Ishikawa (cell line): ENCODE data around the gene CDPF1.

ENCODE experiments used
- EGR1 ChIP-seq: IDR thresholded peaks from 2 replicates; pipeline ENCODE4 v1.6.1; 2012
- EP300 ChIP-seq: IDR thresholded peaks from 2 replicates; pipeline ENCODE4 v1.6.1; 2012; ENCODE audit warnings: borderline replicate concordance
- TAF1 ChIP-seq: IDR thresholded peaks from 2 replicates; pipeline ENCODE4 v1.6.1; 2012; ENCODE audit warnings: low read depth, mild to moderate bottlenecking
- TCF12 ChIP-seq: IDR thresholded peaks from 2 replicates; pipeline ENCODE4 v1.6.1; 2012; ENCODE audit warnings: low read depth
- TF ChIP-seq, protein P1 (sequence below): IDR thresholded peaks from 2 replicates; pipeline ENCODE4 v1.6.1; 2012
- TF ChIP-seq, protein P2 (sequence below): IDR thresholded peaks from 2 replicates; pipeline ENCODE4 v1.6.1; 2012; ENCODE audit warnings: low read depth, mild to moderate bottlenecking

DNA sequence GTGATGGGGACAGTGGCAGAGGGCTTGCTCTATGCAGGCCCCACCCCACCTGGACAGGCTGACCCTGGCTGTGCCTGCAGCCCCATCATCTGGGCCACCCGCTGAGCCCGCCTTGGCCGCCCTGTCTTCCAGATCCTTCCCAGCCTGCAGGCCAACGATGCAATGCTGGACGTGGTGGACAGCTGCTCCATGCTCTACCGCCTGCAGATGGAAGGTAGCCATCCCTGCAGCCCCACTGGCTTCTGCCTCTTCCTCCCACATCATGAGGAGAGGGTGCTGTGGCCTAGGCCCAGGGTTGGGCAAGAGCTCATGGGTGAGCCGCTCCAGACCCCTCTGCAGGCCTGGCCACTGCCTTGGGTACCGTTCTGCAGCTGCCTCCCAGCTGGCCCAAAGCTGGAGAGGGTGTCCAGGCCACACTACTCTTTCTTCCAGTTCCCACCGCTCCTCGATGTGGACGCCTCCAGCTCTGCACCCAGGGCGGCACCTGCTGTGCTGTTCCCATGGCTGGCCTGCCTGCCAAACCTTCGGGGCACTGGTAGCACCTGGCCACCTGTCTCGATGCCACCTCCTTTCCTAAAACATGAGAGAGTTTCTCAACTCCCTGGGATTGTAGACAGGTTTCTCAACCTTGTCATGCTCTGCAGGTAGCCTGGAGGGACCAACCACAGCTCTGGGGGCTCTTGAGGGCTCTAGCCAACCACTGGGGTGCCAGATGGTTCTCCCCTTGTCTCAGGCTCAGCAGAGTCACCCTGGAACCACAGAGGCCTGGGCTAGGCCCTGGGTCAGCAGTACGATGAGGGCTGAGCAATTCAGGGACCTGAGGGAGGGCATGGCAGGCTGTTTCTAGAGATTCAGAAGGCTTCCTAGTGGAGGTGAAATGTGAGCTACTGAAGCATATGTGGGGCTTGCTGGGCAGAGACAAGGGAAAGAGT, 37.1 kb upstream of the CDPF1 start:
- TF ChIP-seq, protein P1, sequence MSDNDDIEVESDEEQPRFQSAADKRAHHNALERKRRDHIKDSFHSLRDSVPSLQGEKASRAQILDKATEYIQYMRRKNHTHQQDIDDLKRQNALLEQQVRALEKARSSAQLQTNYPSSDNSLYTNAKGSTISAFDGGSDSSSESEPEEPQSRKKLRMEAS = no peak
- no peak for TF ChIP-seq EGR1
- TF ChIP-seq TCF12 = no peak
- no peak for TF ChIP-seq EP300
- TF ChIP-seq, protein P2, sequence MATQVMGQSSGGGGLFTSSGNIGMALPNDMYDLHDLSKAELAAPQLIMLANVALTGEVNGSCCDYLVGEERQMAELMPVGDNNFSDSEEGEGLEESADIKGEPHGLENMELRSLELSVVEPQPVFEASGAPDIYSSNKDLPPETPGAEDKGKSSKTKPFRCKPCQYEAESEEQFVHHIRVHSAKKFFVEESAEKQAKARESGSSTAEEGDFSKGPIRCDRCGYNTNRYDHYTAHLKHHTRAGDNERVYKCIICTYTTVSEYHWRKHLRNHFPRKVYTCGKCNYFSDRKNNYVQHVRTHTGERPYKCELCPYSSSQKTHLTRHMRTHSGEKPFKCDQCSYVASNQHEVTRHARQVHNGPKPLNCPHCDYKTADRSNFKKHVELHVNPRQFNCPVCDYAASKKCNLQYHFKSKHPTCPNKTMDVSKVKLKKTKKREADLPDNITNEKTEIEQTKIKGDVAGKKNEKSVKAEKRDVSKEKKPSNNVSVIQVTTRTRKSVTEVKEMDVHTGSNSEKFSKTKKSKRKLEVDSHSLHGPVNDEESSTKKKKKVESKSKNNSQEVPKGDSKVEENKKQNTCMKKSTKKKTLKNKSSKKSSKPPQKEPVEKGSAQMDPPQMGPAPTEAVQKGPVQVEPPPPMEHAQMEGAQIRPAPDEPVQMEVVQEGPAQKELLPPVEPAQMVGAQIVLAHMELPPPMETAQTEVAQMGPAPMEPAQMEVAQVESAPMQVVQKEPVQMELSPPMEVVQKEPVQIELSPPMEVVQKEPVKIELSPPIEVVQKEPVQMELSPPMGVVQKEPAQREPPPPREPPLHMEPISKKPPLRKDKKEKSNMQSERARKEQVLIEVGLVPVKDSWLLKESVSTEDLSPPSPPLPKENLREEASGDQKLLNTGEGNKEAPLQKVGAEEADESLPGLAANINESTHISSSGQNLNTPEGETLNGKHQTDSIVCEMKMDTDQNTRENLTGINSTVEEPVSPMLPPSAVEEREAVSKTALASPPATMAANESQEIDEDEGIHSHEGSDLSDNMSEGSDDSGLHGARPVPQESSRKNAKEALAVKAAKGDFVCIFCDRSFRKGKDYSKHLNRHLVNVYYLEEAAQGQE = no peak
- TF ChIP-seq TAF1 = no peak
